HG02973 (cell line): ENCODE results near the gene RHOBTB3.
"Not testable (repeated sequence)": the region's sequence is repeated elsewhere in the genome, so short reads cannot be mapped to it uniquely, and the experiment has no call there.

ENCODE experiments used
- ATAC-seq: cut with Tn5 transposase; IDR thresholded peaks from one replicate; pipeline ENCODE4 v1.9.1; 2021; ENCODE audit warnings: moderate library complexity; ENCODE audit not compliant: unreplicated experiment

Gene RHOBTB3

GRCh38 chr5:95712347-95712958 is 18.7 kb upstream of the RHOBTB3 start:
- ATAC-seq, result no peak

GRCh38 chr5:95713246-95713645 is 17.9 kb upstream of the RHOBTB3 start:
- ATAC-seq, result not testable (repeated sequence)

GRCh38 chr5:95713960-95714710 is 17.0 kb upstream of the RHOBTB3 start:
- no peak for ATAC-seq

GRCh38 chr5:95715799-95716461 is 15.2 kb upstream of the RHOBTB3 start:
- ATAC-seq, result no peak

GRCh38 chr5:95717439-95717838 is 13.7 kb upstream of the RHOBTB3 start:
- ATAC-seq, result no peak

- ATAC-seq, result peak; percentile 61
Measured at GRCh38 chr5:95718203-95718602, 12.9 kb upstream of the RHOBTB3 start.

GRCh38 chr5:95718738-95719137 is 12.4 kb upstream of the RHOBTB3 start:
- no peak for ATAC-seq

GRCh38 chr5:95720094-95720786 is 10.9 kb upstream of the RHOBTB3 start:
- ATAC-seq, result no peak

- no peak for ATAC-seq
Measured at GRCh38 chr5:95721582-95722295, 9.4 kb upstream of the RHOBTB3 start.

- ATAC-seq, result no peak
Measured at GRCh38 chr5:95723632-95724369, 7.3 kb upstream of the RHOBTB3 start.

GRCh38 chr5:95725071-95725820 is 5.9 kb upstream of the RHOBTB3 start:
- ATAC-seq, result no peak

- ATAC-seq, result peak; percentile 41
Measured at GRCh38 chr5:95725937-95726810, 5.0 kb upstream of the RHOBTB3 start.

- no peak for ATAC-seq
Measured at GRCh38 chr5:95726811-95727763, 4.0 kb upstream of the RHOBTB3 start.

- ATAC-seq, result no peak
Measured at GRCh38 chr5:95727764-95728191, 3.4 kb upstream of the RHOBTB3 start.

- ATAC-seq, result no peak
Measured at GRCh38 chr5:95728494-95729114, 2.5 kb upstream of the RHOBTB3 start.

GRCh38 chr5:95729115-95730010 is 1.8 kb upstream of the RHOBTB3 start:
- no peak for ATAC-seq
